Panc1 (cell line): ENCODE data around the gene NPEPL1. TPM values are rescaled to one million over a fixed set of nuclear protein-coding genes. Genes with fewer than 3 reads are reported as not detected.
"Not testable (repeated sequence)": the region's sequence is repeated elsewhere in the genome, so short reads cannot be mapped to it uniquely, and the experiment has no call there.

ENCODE experiments used
- ATAC-seq: fragments of 200-7000 bp; cut with Tn5 transposase; 2 replicates; pipeline ENCODE4 v1.9.1; 2020; ENCODE audit warnings: mild to moderate bottlenecking, moderate library complexity
- BruUV-seq: library from RNA; stranded (reverse); fragments of 400-500 nt; replicated peaks from 2 replicates; lab custom pipeline; 2021; lab: Mats Ljungman, UMichigan
- CTCF ChIA-PET: fragments of 300-600 bp; sonication (Branson Sonifier 250); formaldehyde crosslinking; loops from one replicate; lab custom pipeline; 2022; ENCODE audit warnings: antibody characterized with exemption; lab: Charles Lee
- POLR2A ChIA-PET: fragments of 300-600 bp; sonication (Branson Sonifier 250); formaldehyde crosslinking; loops from one replicate; lab custom pipeline; 2022; ENCODE audit warnings: antibody characterized with exemption; lab: Charles Lee
- DNase-seq: peaks from one replicate; pipeline ENCODE4 v3.0.0-alpha.2; 2010; ENCODE audit warnings: low read depth, low spot score
- H3K27ac ChIP-seq: 2 replicates; pipeline ENCODE4 v1.5.1; 2011; ENCODE audit warnings: mild to moderate bottlenecking, low read length, inconsistent platforms
- H3K27me3 ChIP-seq: fragments of 200-500 bp; sonication (Bioruptor generic); 2 replicates; pipeline ENCODE4 v1.6.0; 2014; ENCODE audit warnings: low read length, inconsistent platforms; ENCODE audit not compliant: control insufficient read depth, insufficient read depth
- H3K36me3 ChIP-seq: fragments of 200-500 bp; sonication (Bioruptor generic); 2 replicates; pipeline ENCODE4 v1.5.1; 2014; ENCODE audit warnings: inconsistent platforms, mild to moderate bottlenecking, low read length, moderate library complexity; ENCODE audit not compliant: control insufficient read depth, insufficient read depth
- H3K4me1 ChIP-seq: 2 replicates; pipeline ENCODE4 v1.5.1; 2011; ENCODE audit warnings: inconsistent platforms, mild to moderate bottlenecking, low read length, moderate library complexity; ENCODE audit not compliant: control insufficient read depth, insufficient read depth
- H3K4me3 ChIP-seq, 2 experiments: 2 replicates each; pipeline ENCODE4 v1.5.1; 2011 to 2012; ENCODE audit warnings: low read depth in 2 of 2, low read length in 2 of 2, mild to moderate bottlenecking in 2 of 2, inconsistent platforms in 1 of 2, moderate library complexity in 1 of 2
- H3K9me3 ChIP-seq: fragments of 200-500 bp; sonication (Bioruptor generic); 2 replicates; pipeline ENCODE4 v1.5.1; 2014; ENCODE audit warnings: low read depth, mild to moderate bottlenecking, inconsistent platforms, low read length, moderate library complexity; ENCODE audit not compliant: control insufficient read depth, insufficient read depth
- POLR2AphosphoS5 ChIP-seq: IDR thresholded peaks from 2 replicates; pipeline ENCODE4 v1.6.1; 2012; ENCODE audit warnings: mild to moderate bottlenecking, low read depth, low read length, moderate library complexity
- SIN3A ChIP-seq: IDR thresholded peaks from 2 replicates; pipeline ENCODE4 v1.6.1; 2012; ENCODE audit warnings: low read depth, mild to moderate bottlenecking, low read length, moderate library complexity, borderline replicate concordance; ENCODE audit not compliant: insufficient read depth
- TCF7L2 ChIP-seq: IDR thresholded peaks from 2 replicates; pipeline ENCODE4 v1.6.1; 2011; ENCODE audit warnings: mild to moderate bottlenecking, low read depth, low read length, inconsistent platforms
- in situ Hi-C: cut with HindIII; loops from 2 replicates; pipeline ENCODE4 v1.10.0; 2016; ENCODE audit warnings: low sequenced_read_pairs, low pct_unique_long_range_greater_than_20kb
- intact Hi-C: fragments of 100-400 bp; cut with micrococcal nuclease; formaldehyde crosslinking; loops from one replicate; pipeline ENCODE4 v1.10.0; 2022; ENCODE audit not compliant: unreplicated experiment
- total RNA-seq: library from RNA; stranded (reverse); gene quantifications from one replicate; pipeline ENCODE4 v1.2.1, GENCODE V29; 2021; ENCODE audit not compliant: unreplicated experiment
- TF ChIP-seq, protein P1 (sequence below), 2 experiments: IDR thresholded peaks; 2 replicates each; pipeline ENCODE4 v1.6.1; 2011 to 2012; ENCODE audit warnings: low read depth in 2 of 2, control low read depth in 1 of 2, low read length in 1 of 2, mild to moderate bottlenecking in 1 of 2, moderate library complexity in 1 of 2; ENCODE audit not compliant: insufficient read depth in 1 of 2
- TF ChIP-seq, protein P2 (sequence below): fragments of 450-650 bp; IDR thresholded peaks from 2 replicates; pipeline ENCODE4 v1.5.1; 2017; ENCODE audit warnings: mild to moderate bottlenecking

Gene NPEPL1
- total RNA-seq, 1 experiment from 2014 or later = 27.4 TPM

DNA sequence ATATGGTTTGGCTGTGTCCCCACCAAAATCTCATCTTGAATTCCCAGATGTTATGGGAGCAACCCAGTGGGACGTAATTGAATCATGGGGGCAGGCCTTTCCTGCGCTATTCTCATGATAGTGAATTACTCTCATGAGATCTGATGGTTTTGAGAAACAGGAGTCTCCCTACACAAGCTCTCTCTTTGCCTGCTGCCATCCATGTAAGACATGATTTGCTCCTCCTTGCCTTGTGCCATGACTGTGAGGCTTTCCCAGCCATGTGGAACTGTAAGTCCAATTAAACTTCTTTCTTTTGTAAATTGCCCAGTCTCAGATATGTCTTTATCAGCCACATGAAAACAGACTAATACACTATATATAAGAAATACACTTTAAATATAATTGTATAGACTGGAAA lies 33.6 kb downstream of the NPEPL1 start:
- POLR2A ChIA-PET, H3K4me1 ChIP-seq, in situ Hi-C loops, H3K4me3 ChIP-seq, H3K27ac ChIP-seq, BruUV-seq, ATAC-seq, intact Hi-C loops, H3K9me3 ChIP-seq, DNase-seq, H3K36me3 ChIP-seq, CTCF ChIA-PET: not testable (repeated sequence)
- H3K27me3 ChIP-seq = peaks cover 14% of the 10 kb centered on the region

DNA sequence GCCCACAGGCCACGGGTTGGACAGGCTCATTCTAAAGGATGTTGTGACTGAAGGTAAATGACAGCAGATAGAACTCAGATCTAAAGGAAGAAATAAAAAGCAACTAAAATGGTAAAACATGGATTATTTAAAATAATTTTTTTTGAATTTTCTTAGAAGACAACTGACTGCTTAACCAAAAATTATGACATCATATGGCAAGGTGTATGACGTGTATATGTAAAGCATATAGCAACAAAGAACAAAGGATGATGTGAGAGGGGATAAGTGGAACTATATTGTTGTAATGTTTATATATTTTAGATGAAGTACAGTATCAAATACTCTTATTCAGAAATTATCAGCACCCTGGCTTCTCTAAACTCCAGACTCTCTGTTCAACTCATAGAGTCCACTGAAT lies 38.6 kb downstream of the NPEPL1 start:
- intact Hi-C loops = no loop called here
- H3K27ac ChIP-seq = no peak overlapping the region
- in situ Hi-C loops = no loop called here
- no peaks in the 10 kb centered on the region for H3K36me3 ChIP-seq
- ChIA-PET POLR2A (no interaction called here), CTCF (no interaction called here)
- BruUV-seq = no TSS peak
- H3K4me1 ChIP-seq = no peaks in the 10 kb centered on the region
- H3K4me3 ChIP-seq = no peak overlapping the region
- DNase-seq (no peak), ATAC-seq (no peak)
- peaks cover 9% of the 10 kb centered on the region; the same call in 1 of the 2 replicates for H3K27me3 ChIP-seq
- H3K9me3 ChIP-seq = no peaks in the 10 kb centered on the region
- TF ChIP-seq POLR2AphosphoS5 (no peak), SIN3A (no peak), TCF7L2 (no peak)
- TF ChIP-seq, protein P1, sequence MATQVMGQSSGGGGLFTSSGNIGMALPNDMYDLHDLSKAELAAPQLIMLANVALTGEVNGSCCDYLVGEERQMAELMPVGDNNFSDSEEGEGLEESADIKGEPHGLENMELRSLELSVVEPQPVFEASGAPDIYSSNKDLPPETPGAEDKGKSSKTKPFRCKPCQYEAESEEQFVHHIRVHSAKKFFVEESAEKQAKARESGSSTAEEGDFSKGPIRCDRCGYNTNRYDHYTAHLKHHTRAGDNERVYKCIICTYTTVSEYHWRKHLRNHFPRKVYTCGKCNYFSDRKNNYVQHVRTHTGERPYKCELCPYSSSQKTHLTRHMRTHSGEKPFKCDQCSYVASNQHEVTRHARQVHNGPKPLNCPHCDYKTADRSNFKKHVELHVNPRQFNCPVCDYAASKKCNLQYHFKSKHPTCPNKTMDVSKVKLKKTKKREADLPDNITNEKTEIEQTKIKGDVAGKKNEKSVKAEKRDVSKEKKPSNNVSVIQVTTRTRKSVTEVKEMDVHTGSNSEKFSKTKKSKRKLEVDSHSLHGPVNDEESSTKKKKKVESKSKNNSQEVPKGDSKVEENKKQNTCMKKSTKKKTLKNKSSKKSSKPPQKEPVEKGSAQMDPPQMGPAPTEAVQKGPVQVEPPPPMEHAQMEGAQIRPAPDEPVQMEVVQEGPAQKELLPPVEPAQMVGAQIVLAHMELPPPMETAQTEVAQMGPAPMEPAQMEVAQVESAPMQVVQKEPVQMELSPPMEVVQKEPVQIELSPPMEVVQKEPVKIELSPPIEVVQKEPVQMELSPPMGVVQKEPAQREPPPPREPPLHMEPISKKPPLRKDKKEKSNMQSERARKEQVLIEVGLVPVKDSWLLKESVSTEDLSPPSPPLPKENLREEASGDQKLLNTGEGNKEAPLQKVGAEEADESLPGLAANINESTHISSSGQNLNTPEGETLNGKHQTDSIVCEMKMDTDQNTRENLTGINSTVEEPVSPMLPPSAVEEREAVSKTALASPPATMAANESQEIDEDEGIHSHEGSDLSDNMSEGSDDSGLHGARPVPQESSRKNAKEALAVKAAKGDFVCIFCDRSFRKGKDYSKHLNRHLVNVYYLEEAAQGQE (IDR thresholded peaks at IDR 0.05; ENCODE audit: insufficient read depth in 1 of 2, low read depth in 2 of 2, low read length in 1 of 2) = no peak
- TF ChIP-seq, protein P2, sequence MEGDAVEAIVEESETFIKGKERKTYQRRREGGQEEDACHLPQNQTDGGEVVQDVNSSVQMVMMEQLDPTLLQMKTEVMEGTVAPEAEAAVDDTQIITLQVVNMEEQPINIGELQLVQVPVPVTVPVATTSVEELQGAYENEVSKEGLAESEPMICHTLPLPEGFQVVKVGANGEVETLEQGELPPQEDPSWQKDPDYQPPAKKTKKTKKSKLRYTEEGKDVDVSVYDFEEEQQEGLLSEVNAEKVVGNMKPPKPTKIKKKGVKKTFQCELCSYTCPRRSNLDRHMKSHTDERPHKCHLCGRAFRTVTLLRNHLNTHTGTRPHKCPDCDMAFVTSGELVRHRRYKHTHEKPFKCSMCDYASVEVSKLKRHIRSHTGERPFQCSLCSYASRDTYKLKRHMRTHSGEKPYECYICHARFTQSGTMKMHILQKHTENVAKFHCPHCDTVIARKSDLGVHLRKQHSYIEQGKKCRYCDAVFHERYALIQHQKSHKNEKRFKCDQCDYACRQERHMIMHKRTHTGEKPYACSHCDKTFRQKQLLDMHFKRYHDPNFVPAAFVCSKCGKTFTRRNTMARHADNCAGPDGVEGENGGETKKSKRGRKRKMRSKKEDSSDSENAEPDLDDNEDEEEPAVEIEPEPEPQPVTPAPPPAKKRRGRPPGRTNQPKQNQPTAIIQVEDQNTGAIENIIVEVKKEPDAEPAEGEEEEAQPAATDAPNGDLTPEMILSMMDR = no peak

DNA sequence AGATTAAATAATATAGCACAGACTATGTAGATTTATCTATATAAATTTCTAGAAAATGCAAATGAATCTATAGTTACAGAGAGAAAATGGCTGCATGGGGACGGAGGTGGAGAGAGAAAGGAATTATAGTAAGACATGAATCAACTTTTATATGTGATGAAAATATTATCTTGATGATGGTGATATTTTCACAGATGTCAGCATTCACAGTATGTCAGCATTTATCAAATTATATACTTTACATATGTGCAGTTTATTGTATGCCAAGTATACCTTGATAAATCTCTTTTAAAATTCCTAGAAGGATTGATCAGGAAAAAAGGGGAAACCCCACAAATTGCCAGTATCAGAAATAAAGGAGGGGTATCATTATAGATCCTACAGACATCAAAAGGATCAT lies 44.6 kb downstream of the NPEPL1 start:
- BruUV-seq = no TSS peak
- TF ChIP-seq POLR2AphosphoS5 (no peak), TCF7L2 (no peak), SIN3A (no peak)
- TF ChIP-seq, protein P2 = no peak
- TF ChIP-seq, protein P1 (IDR thresholded peaks at IDR 0.05; ENCODE audit: insufficient read depth in 1 of 2, low read depth in 2 of 2, low read length in 1 of 2) = no peak
- DNase-seq = no peak
- no peak overlapping the region for H3K4me3 ChIP-seq
- ATAC-seq = no peak
- POLR2A ChIA-PET = no interaction called here
- H3K4me1 ChIP-seq = no peaks in the 10 kb centered on the region
- H3K9me3 ChIP-seq = 0 out of 2 replicates have a peak, but pooled peaks cover 2% of the 10 kb centered on the region
- H3K27ac ChIP-seq = no peak overlapping the region
- in situ Hi-C loops (no loop called here), intact Hi-C loops (no loop called here)
- CTCF ChIA-PET = no interaction called here
- H3K36me3 ChIP-seq = no peaks in the 10 kb centered on the region
- peaks cover 20% of the 10 kb centered on the region for H3K27me3 ChIP-seq
